ENCODE measurements around the gene MALAT1. TPM values are rescaled to one million over a fixed set of nuclear protein-coding genes. Genes with fewer than 3 reads are reported as not detected.

Gene MALAT1
- total and polyA plus RNA-seq, 2 of the 13 experiments (the other 11 are each of a cell fraction or from before 2014, with no cell fraction given) = 143 to 1,237 TPM

DNA sequence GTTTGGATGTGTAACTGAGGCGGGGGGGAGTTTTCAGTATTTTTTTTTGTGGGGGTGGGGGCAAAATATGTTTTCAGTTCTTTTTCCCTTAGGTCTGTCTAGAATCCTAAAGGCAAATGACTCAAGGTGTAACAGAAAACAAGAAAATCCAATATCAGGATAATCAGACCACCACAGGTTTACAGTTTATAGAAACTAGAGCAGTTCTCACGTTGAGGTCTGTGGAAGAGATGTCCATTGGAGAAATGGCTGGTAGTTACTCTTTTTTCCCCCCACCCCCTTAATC is 2.3 kb downstream of the MALAT1 start:
- Histone ChIP-seq H4K20me1 (ENCODE audit: insufficient read depth, low read length) (peaks cover 64% of the 10 kb centered on the region), H3K4me1 (ENCODE audit: insufficient read depth, low read length) (peaks cover 33% of the 10 kb centered on the region), H3K9ac (ENCODE audit: insufficient read depth, low read depth, low read length) (peak overlapping the region; percentile 99), H3K4me3 (replicated peaks in 1 of 3; ENCODE audit: insufficient read depth in 1 of 3, low read depth in 2 of 3, low read length in 3 of 3) (peak overlapping the region; percentile 85 to 93 (median 89)), H3K79me2 (ENCODE audit: insufficient read depth, low read length) (peaks cover 82% of the 10 kb centered on the region), H3K27me3 (ENCODE audit: control insufficient read depth in 1 of 2, insufficient read depth in 2 of 2, low read length in 2 of 2) (no peaks in the 10 kb centered on the region; a peak in 2 of 5 replicates), H3K4me2 (ENCODE audit: low read depth, low read length) (peak overlapping the region; percentile 78), H3K9me3 (ENCODE audit: low read length) (no peaks in the 10 kb centered on the region), H2AFZ (ENCODE audit: low read length) (no peak overlapping the region), H3K36me3 (replicated peaks in 1 of 2; ENCODE audit: control insufficient read depth in 1 of 2, insufficient read depth in 2 of 2, low read length in 2 of 2) (peaks cover 6 to 39% of the 10 kb centered on the region in 2 experiments), H3K27ac (ENCODE audit: extremely low read length, insufficient read depth, low read length) (peak overlapping the region; percentile 100)
- ChIA-PET POLR2A (interaction anchor here (1.0 to 27.3 kb wide), 13 partner anchors 7 to 226 kb away, joined by 3 to 1590 read pairs (median 38); partner anchors contain the start of genes CDC42EP2, FRMD8, MAP3K11 and NEAT1), CTCF (ENCODE audit: low intra/inter-chr PET ratio, low total read pairs) (no interaction called here)
- in situ Hi-C loops (cut with HindIII; ENCODE audit: extremely low pct_ligation_motif_present, low pct_unique_long_range_greater_than_20kb) = loop anchor here (10.0 kb wide), 1 partner anchor 46 kb away; no protein-coding TSS in a partner anchor
- TF ChIP-seq HNRNPL (IDR thresholded peaks at IDR 0.05; ENCODE audit: low read depth, low read length) = 0 out of 2 replicates have a peak, but pooled peaks have one; percentile 1
- peak; percentile 20 for TF ChIP-seq ASH2L (IDR thresholded peaks at IDR 0.05; ENCODE audit: insufficient read length, low read depth, low read length)
- TF ChIP-seq CAMTA2 (CRISPR knock-in tag; IDR thresholded peaks at IDR 0.05; ENCODE audit: borderline replicate concordance) = no peak
- intact Hi-C loops (cut with micrococcal nuclease; ENCODE audit: unreplicated experiment) = no loop called here
- ATAC-seq (no peak), FAIRE-seq (no peak), DNase-seq (ENCODE audit: low spot score) (no peak)
- WGBS (ENCODE audit: low lambda C conversion rate) = 0% methylated on average over 2 of the region's 2 CpGs
- no TSS peak for BruUV-seq (replicated peaks)

DNA sequence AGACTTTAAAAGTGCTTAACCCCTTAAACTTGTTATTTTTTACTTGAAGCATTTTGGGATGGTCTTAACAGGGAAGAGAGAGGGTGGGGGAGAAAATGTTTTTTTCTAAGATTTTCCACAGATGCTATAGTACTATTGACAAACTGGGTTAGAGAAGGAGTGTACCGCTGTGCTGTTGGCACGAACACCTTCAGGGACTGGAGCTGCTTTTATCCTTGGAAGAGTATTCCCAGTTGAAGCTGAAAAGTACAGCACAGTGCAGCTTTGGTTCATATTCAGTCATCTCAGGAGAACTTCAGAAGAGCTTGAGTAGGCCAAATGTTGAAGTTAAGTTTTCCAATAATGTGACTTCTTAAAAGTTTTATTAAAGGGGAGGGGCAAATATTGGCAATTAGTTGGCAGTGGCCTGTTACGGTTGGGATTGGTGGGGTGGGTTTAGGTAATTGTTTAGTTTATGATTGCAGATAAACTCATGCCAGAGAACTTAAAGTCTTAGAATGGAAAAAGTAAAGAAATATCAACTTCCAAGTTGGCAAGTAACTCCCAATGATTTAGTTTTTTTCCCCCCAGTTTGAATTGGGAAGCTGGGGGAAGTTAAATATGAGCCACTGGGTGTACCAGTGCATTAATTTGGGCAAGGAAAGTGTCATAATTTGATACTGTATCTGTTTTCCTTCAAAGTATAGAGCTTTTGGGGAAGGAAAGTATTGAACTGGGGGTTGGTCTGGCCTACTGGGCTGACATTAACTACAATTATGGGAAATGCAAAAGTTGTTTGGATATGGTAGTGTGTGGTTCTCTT is 2.8 kb downstream of the MALAT1 start:
- no TSS peak for BruUV-seq (replicated peaks)
- H3K4me1 ChIP-seq (ENCODE audit: insufficient read depth, low read length) = peaks cover 33% of the 10 kb centered on the region
- FAIRE-seq (no peak), DNase-seq (ENCODE audit: low spot score) (no peak), ATAC-seq (no peak)
- peak overlapping the region; percentile 78 for H3K4me2 ChIP-seq (ENCODE audit: low read depth, low read length)
- no peaks in the 10 kb centered on the region for H3K9me3 ChIP-seq (ENCODE audit: low read length)
- 1% methylated on average over 3 of the region's 3 CpGs for WGBS (ENCODE audit: low lambda C conversion rate)
- peaks cover 6 to 40% of the 10 kb centered on the region in 2 experiments for H3K36me3 ChIP-seq (replicated peaks in 1 of 2; ENCODE audit: control insufficient read depth in 1 of 2, insufficient read depth in 2 of 2, low read length in 2 of 2)
- ChIA-PET POLR2A (interaction anchor here (1.0 to 27.3 kb wide), 11 partner anchors 13 to 227 kb away, joined by 3 to 1590 read pairs (median 35); partner anchors contain the start of genes FRMD8, NEAT1, SCYL1 and SLC25A45), CTCF (ENCODE audit: low intra/inter-chr PET ratio, low total read pairs) (no interaction called here)
- H3K79me2 ChIP-seq (ENCODE audit: insufficient read depth, low read length) = peaks cover 82% of the 10 kb centered on the region
- H3K27ac ChIP-seq (ENCODE audit: extremely low read length, insufficient read depth, low read length) = peak overlapping the region; percentile 100
- H4K20me1 ChIP-seq (ENCODE audit: insufficient read depth, low read length) = peaks cover 68% of the 10 kb centered on the region
- intact Hi-C loops (cut with micrococcal nuclease; ENCODE audit: unreplicated experiment) = loop anchor here (2.0 kb wide), 1 partner anchor 79 kb away; the partner anchor contains the start of gene NEAT1
- peak overlapping the region; percentile 99 for H3K9ac ChIP-seq (ENCODE audit: insufficient read depth, low read depth, low read length)
- no peak overlapping the region for H2AFZ ChIP-seq (ENCODE audit: low read length)
- no peaks in the 10 kb centered on the region; a peak in 2 of 5 replicates for H3K27me3 ChIP-seq (ENCODE audit: control insufficient read depth in 1 of 2, insufficient read depth in 2 of 2, low read length in 2 of 2)
- peak overlapping the region; percentile 85 to 93 (median 89) for H3K4me3 ChIP-seq (replicated peaks in 1 of 3; ENCODE audit: insufficient read depth in 1 of 3, low read depth in 2 of 3, low read length in 3 of 3)
- in situ Hi-C loops (cut with HindIII; ENCODE audit: extremely low pct_ligation_motif_present, low pct_unique_long_range_greater_than_20kb) = loop anchor here (10.0 kb wide), 1 partner anchor 47 kb away; no protein-coding TSS in a partner anchor
- TF ChIP-seq NFE2 (CRISPR knock-in tag; IDR thresholded peaks at IDR 0.05) = no peak
- peak; percentile 15 for TF ChIP-seq ASH2L (IDR thresholded peaks at IDR 0.05; ENCODE audit: insufficient read length, low read depth, low read length)
- TF ChIP-seq SSRP1 (CRISPR knock-in tag; IDR thresholded peaks at IDR 0.05) = 0 out of 2 replicates have a peak, but pooled peaks have one; percentile 77
- TF ChIP-seq RFX5 (IDR thresholded peaks at IDR 0.05; ENCODE audit: low read depth, low read length) = no peak
- TF ChIP-seq PCBP1 (IDR thresholded peaks at IDR 0.05; ENCODE audit: borderline replicate concordance, low read depth, low read length) = no peak
- no peak for TF ChIP-seq ZNF230 (CRISPR knock-in tag; IDR thresholded peaks at IDR 0.05)
- TF ChIP-seq GFI1 (CRISPR knock-in tag; IDR thresholded peaks at IDR 0.05; ENCODE audit: borderline replicate concordance) = 0 out of 2 replicates have a peak, but pooled peaks have one; percentile 22
- TF ChIP-seq, protein P1, sequence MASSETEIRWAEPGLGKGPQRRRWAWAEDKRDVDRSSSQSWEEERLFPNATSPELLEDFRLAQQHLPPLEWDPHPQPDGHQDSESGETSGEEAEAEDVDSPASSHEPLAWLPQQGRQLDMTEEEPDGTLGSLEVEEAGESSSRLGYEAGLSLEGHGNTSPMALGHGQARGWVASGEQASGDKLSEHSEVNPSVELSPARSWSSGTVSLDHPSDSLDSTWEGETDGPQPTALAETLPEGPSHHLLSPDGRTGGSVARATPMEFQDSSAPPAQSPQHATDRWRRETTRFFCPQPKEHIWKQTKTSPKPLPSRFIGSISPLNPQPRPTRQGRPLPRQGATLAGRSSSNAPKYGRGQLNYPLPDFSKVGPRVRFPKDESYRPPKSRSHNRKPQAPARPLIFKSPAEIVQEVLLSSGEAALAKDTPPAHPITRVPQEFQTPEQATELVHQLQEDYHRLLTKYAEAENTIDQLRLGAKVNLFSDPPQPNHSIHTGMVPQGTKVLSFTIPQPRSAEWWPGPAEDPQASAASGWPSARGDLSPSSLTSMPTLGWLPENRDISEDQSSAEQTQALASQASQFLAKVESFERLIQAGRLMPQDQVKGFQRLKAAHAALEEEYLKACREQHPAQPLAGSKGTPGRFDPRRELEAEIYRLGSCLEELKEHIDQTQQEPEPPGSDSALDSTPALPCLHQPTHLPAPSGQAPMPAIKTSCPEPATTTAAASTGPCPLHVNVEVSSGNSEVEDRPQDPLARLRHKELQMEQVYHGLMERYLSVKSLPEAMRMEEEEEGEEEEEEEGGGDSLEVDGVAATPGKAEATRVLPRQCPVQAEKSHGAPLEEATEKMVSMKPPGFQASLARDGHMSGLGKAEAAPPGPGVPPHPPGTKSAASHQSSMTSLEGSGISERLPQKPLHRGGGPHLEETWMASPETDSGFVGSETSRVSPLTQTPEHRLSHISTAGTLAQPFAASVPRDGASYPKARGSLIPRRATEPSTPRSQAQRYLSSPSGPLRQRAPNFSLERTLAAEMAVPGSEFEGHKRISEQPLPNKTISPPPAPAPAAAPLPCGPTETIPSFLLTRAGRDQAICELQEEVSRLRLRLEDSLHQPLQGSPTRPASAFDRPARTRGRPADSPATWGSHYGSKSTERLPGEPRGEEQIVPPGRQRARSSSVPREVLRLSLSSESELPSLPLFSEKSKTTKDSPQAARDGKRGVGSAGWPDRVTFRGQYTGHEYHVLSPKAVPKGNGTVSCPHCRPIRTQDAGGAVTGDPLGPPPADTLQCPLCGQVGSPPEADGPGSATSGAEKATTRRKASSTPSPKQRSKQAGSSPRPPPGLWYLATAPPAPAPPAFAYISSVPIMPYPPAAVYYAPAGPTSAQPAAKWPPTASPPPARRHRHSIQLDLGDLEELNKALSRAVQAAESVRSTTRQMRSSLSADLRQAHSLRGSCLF (CRISPR knock-in tag; IDR thresholded peaks at IDR 0.05; ENCODE audit: borderline replicate concordance) = no peak
- TF ChIP-seq ZNF616 (CRISPR knock-in tag; IDR thresholded peaks at IDR 0.05; ENCODE audit: low read depth) = no peak
- TF ChIP-seq BRD4 (CRISPR knock-in tag; IDR thresholded peaks at IDR 0.05) = no peak

Measured in HepG2 (cell line).